Brain microvascular endothelial cell (primary cell): ENCODE measurements around the gene C4A.

ENCODE experiments used
- DNase-seq: peaks from one replicate; pipeline ENCODE4 v3.0.0-alpha.2; 2020
- H3K27ac ChIP-seq: fragments of 250-450 bp; sonication (Bioruptor Pico); 2 replicates; pipeline ENCODE4 v1.5.1; 2020; ENCODE audit warnings: mild to moderate bottlenecking, moderate library complexity
- H3K27me3 ChIP-seq: fragments of 250-450 bp; sonication (Bioruptor Pico); replicated peaks from 2 replicates; pipeline ENCODE4 v1.5.1; 2020; ENCODE audit warnings: mild to moderate bottlenecking
- H3K36me3 ChIP-seq: fragments of 250-450 bp; sonication (Bioruptor Pico); replicated peaks from 2 replicates; pipeline ENCODE4 v1.5.1; 2020; ENCODE audit warnings: mild to moderate bottlenecking
- H3K4me3 ChIP-seq: 2 replicates; pipeline ENCODE4 v1.5.1; 2011; ENCODE audit warnings: low read depth, mild to moderate bottlenecking, control low read depth, low read length, moderate library complexity
- in situ Hi-C: cut with HindIII; loops from 2 replicates; pipeline ENCODE4 v1.10.0; 2017; ENCODE audit warnings: low sequenced_read_pairs, low pct_ligation_motif_present
- TF ChIP-seq, protein P1 (sequence below): IDR thresholded peaks from 2 replicates; pipeline ENCODE4 v1.5.1; 2011; ENCODE audit warnings: low read depth, mild to moderate bottlenecking, moderate library complexity, low read length, control low read depth, inconsistent platforms; ENCODE audit errors: missing control alignments

Gene C4A

GRCh38 chr6:31966506-31966905 is 15.4 kb upstream of the C4A start:
- Histone ChIP-seq H3K27ac (no peak overlapping the region), H3K27me3 (no peaks in the 10 kb centered on the region), H3K4me3 (no peak overlapping the region), H3K36me3 (peaks cover 71% of the 10 kb centered on the region)
- in situ Hi-C loops, result no loop called here
- TF ChIP-seq, protein P1, sequence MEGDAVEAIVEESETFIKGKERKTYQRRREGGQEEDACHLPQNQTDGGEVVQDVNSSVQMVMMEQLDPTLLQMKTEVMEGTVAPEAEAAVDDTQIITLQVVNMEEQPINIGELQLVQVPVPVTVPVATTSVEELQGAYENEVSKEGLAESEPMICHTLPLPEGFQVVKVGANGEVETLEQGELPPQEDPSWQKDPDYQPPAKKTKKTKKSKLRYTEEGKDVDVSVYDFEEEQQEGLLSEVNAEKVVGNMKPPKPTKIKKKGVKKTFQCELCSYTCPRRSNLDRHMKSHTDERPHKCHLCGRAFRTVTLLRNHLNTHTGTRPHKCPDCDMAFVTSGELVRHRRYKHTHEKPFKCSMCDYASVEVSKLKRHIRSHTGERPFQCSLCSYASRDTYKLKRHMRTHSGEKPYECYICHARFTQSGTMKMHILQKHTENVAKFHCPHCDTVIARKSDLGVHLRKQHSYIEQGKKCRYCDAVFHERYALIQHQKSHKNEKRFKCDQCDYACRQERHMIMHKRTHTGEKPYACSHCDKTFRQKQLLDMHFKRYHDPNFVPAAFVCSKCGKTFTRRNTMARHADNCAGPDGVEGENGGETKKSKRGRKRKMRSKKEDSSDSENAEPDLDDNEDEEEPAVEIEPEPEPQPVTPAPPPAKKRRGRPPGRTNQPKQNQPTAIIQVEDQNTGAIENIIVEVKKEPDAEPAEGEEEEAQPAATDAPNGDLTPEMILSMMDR, result no peak
- DNase-seq, result no peak

DNA sequence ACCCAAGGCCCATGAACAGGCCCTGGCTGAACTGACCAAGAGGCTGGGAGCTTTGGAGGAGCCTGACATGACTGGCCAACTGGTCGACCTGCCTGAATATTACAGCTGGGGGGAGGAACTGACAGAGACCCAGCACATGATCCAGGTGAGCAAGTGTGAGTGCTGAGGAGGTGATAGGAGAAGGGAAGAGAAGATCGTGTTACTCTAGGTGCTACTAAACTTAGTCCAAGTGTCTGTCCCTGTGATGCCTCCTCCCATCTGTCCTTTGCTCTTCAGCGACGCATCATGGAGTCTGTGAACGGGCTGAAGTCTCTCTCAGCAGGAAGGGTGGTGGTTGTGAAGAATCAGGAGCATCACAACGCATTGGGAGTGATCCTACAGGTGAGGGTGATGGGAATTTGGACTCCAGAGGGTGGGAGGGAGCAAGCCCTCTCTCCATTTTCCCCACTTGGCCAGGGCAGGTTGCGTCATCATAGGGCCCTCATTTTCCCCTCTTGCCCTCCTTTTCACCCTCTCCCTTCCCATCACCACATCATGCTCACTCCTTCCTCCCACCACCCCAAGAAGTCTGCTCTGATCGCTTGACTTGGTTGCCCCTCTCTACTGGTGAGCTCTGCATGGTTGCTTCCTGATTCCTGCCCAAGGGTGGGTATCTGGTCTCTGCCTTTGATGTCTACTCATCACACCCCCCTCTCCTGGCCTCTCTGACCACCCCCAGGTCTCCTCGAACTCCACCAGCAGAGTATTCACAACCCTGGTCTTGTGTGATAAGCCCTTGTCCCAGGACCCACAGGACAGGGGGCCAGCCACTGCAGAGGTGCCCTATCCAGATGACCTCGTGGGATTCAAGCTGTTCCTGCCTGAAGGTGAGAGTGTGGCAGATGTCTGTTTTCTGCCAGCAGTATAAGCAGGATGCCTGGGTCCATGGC is 14.6 kb upstream of the C4A start:
- no peak for DNase-seq
- Histone ChIP-seq H3K4me3 (no peak overlapping the region), H3K27ac (no peak overlapping the region), H3K27me3 (no peaks in the 10 kb centered on the region), H3K36me3 (peaks cover 64% of the 10 kb centered on the region)
- in situ Hi-C loops, result no loop called here
- TF ChIP-seq, protein P1, result no peak

- in situ Hi-C loops, result no loop called here
- Histone ChIP-seq H3K36me3 (peaks cover 57% of the 10 kb centered on the region), H3K27ac (no peak overlapping the region), H3K4me3 (no peak overlapping the region), H3K27me3 (no peaks in the 10 kb centered on the region)
- TF ChIP-seq, protein P1, result no peak
- DNase-seq, result no peak
Measured at GRCh38 chr6:31967926-31968320, 13.9 kb upstream of the C4A start.

- TF ChIP-seq, protein P1, result no peak
- H3K27ac ChIP-seq, result no peak overlapping the region
- in situ Hi-C loops, result no loop called here
- H3K36me3 ChIP-seq, result peaks cover 56% of the 10 kb centered on the region
- H3K4me3 ChIP-seq, result no peak overlapping the region
- no peaks in the 10 kb centered on the region for H3K27me3 ChIP-seq
- DNase-seq, result no peak
Measured at GRCh38 chr6:31968326-31968725, 13.5 kb upstream of the C4A start.

GRCh38 chr6:31968791-31969711 is 12.8 kb upstream of the C4A start:
- no peak for DNase-seq
- Histone ChIP-seq H3K27me3 (no peaks in the 10 kb centered on the region), H3K4me3 (no peak overlapping the region), H3K27ac (peak overlapping the region; percentile 3), H3K36me3 (peaks cover 53% of the 10 kb centered on the region)
- TF ChIP-seq, protein P1, result no peak
- in situ Hi-C loops, result no loop called here
